ENCODE data around the gene POLR3B. TPM values are rescaled to one million over a fixed set of nuclear protein-coding genes. Genes with fewer than 3 reads are reported as not detected.

POLR3B gene
- polyA plus RNA-seq, 1 donor: 6.5 TPM

DNA sequence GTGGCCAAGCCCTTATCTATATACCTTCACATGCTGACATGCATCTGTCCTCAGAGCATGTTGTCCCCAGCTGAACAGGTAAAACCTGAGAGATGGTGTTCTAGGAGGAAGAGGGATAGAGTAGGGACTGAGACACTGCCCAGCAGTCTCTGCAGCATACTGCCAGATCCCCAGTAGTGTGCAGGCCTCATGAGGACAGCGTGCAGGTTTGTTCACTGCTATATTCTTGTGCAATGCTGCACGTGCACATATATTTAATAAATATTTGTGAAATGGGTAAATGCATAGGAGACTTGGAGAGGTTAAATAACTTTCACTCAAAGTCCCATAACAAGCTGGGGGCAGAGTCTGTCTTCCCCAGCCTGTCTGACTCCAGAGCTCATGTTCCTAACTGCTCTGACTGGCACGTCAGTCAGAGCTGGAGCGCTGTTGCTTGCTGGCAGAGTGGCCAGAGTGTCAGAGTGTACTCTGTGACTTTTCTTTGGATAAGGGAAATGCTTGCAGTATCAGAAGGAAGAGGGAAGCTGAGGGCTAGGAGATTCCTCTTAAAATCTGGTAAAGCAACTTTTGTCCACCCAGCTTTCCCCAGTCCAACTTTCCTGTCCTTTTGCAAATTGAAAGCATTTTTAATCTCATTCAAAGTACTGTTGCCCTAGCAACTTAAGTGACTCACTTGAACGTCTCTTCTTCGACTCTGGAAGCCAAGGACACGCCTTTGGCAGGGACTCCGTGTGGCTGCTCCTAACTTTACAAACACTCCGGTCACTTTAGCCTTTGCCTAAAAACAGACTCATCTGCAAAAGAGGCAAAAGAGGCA is 14.9 kb upstream of the POLR3B start:
- peak overlapping the region; percentile 34 for H3K27ac ChIP-seq (ENCODE audit: low read length)
- H3K4me1 ChIP-seq (ENCODE audit: control insufficient read depth, insufficient read depth, low read length): peaks cover 10% of the 10 kb centered on the region
- no peak overlapping the region for H3K4me3 ChIP-seq (ENCODE audit: low read length)
- peaks cover 14% of the 10 kb centered on the region for H3K36me3 ChIP-seq (ENCODE audit: control insufficient read depth, insufficient read depth, low read length)
- no CpG with 5 or more reads among the region's 9 CpGs for WGBS (ENCODE audit: insufficient coverage, low lambda C conversion rate)
- H3K27me3 ChIP-seq (ENCODE audit: control insufficient read depth, insufficient read depth, low read length): no peaks in the 10 kb centered on the region
- DNase-seq: peak; percentile 42 to 73
- no peaks in the 10 kb centered on the region for H3K9me3 ChIP-seq (ENCODE audit: control insufficient read depth, low read depth, low read length)

- WGBS (ENCODE audit: insufficient coverage, low lambda C conversion rate): no CpG with 5 or more reads among the region's 2 CpGs
- DNase-seq: no peak
- Histone ChIP-seq H3K27ac (ENCODE audit: low read length) (peak overlapping the region; percentile 34), H3K36me3 (ENCODE audit: control insufficient read depth, insufficient read depth, low read length) (peaks cover 14% of the 10 kb centered on the region), H3K4me3 (ENCODE audit: low read length) (no peak overlapping the region), H3K9me3 (ENCODE audit: control insufficient read depth, low read depth, low read length) (no peaks in the 10 kb centered on the region), H3K27me3 (ENCODE audit: control insufficient read depth, insufficient read depth, low read length) (no peaks in the 10 kb centered on the region), H3K4me1 (ENCODE audit: control insufficient read depth, insufficient read depth, low read length) (peaks cover 10% of the 10 kb centered on the region)
These were observed 14.4 kb upstream of the POLR3B start for GRCh38 chr12:106343214-106343528.

DNA sequence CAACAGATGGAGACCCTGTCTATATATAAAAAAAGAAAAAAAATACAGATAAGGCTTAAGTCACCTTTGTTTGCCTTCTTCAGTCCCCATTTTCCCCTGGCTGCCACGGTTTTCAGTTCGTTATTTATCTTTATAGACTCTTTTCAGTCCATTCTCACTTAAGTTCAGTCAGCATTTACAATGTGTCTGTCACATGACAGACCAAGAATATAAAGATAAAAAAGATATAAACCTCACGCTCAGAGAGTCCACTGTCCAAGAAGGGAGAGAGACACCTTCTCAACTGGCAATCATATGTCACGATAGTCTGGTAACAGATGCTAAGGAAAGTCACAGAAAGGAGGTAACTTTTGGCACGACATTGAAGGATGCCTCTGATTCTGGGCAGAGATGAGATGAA is 13.4 kb upstream of the POLR3B start:
- H3K4me3 ChIP-seq (ENCODE audit: low read length): no peak overlapping the region
- 48% methylated on average over 3 of the region's 5 CpGs for WGBS (ENCODE audit: insufficient coverage, low lambda C conversion rate)
- H3K27me3 ChIP-seq (ENCODE audit: control insufficient read depth, insufficient read depth, low read length): no peaks in the 10 kb centered on the region
- peak; percentile 34 to 69 for DNase-seq
- peaks cover 14% of the 10 kb centered on the region for H3K36me3 ChIP-seq (ENCODE audit: control insufficient read depth, insufficient read depth, low read length)
- H3K9me3 ChIP-seq (ENCODE audit: control insufficient read depth, low read depth, low read length): no peaks in the 10 kb centered on the region
- no peak overlapping the region for H3K27ac ChIP-seq (ENCODE audit: low read length)
- H3K4me1 ChIP-seq (ENCODE audit: control insufficient read depth, insufficient read depth, low read length): peaks cover 10% of the 10 kb centered on the region

DNA sequence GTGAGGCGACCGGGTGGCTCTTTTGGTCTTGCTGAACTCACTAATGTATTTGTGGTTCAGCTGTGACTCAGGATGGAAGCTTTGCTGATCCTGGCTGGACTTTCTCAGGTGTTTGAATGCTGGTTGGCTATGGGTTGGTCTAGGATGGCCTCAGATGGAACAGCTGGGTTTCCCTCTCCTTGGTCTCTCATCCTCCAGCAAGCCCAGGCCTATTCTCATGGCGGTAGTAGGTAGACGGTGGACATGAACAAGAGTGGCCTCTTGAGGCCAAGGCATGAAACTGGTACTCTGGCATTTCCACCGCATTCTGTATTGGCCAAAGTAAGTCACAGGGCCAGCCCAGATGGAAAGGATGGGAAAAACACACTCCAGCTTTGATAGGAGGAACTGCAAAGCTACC is 11.8 kb upstream of the POLR3B start:
- H3K27me3 ChIP-seq (ENCODE audit: control insufficient read depth, insufficient read depth, low read length): no peaks in the 10 kb centered on the region
- no peaks in the 10 kb centered on the region for H3K9me3 ChIP-seq (ENCODE audit: control insufficient read depth, low read depth, low read length)
- H3K4me3 ChIP-seq (ENCODE audit: low read length): no peak overlapping the region
- no peak overlapping the region for H3K27ac ChIP-seq (ENCODE audit: low read length)
- peaks cover 16% of the 10 kb centered on the region for H3K36me3 ChIP-seq (ENCODE audit: control insufficient read depth, insufficient read depth, low read length)
- WGBS (ENCODE audit: insufficient coverage, low lambda C conversion rate): no CpG with 5 or more reads among the region's 5 CpGs
- H3K4me1 ChIP-seq (ENCODE audit: control insufficient read depth, insufficient read depth, low read length): peaks cover 10% of the 10 kb centered on the region
- DNase-seq: peak; percentile 55 to 57

DNA sequence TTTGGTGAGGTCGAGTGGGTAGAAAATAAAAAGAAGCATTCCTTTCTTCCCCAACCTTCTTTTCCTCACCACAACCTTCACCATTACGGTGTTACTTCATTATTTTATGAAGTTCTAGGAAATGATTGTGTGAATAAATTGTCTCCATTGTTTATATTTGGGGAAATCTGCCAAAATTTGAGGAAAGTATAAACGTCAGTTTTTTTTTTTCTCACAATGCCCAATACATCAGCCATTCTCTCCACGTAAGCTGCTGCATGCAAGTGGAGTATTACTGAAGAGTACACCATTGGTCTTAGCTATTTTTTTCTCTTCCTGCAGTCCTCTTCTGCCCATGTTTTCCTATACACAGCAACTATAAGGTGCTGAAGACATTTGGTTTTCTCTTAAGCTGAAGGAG is 9.1 kb upstream of the POLR3B start:
- Histone ChIP-seq H3K27me3 (ENCODE audit: control insufficient read depth, insufficient read depth, low read length) (peaks cover 3% of the 10 kb centered on the region), H3K36me3 (ENCODE audit: control insufficient read depth, insufficient read depth, low read length) (peaks cover 11% of the 10 kb centered on the region), H3K27ac (ENCODE audit: low read length) (no peak overlapping the region), H3K9me3 (ENCODE audit: control insufficient read depth, low read depth, low read length) (no peaks in the 10 kb centered on the region), H3K4me3 (ENCODE audit: low read length) (no peak overlapping the region), H3K4me1 (ENCODE audit: control insufficient read depth, insufficient read depth, low read length) (no peaks in the 10 kb centered on the region)
- WGBS (ENCODE audit: insufficient coverage, low lambda C conversion rate): 75% methylated on average over 2 of the region's 4 CpGs
- no peak for DNase-seq

GRCh38 chr12:106353175-106353574 is 4.4 kb upstream of the POLR3B start:
- DNase-seq: no peak
- no peak overlapping the region for H3K4me3 ChIP-seq (ENCODE audit: low read length)
- no peaks in the 10 kb centered on the region for H3K9me3 ChIP-seq (ENCODE audit: control insufficient read depth, low read depth, low read length)
- H3K27me3 ChIP-seq (ENCODE audit: control insufficient read depth, insufficient read depth, low read length): peaks cover 3% of the 10 kb centered on the region
- peaks cover 2% of the 10 kb centered on the region for H3K36me3 ChIP-seq (ENCODE audit: control insufficient read depth, insufficient read depth, low read length)
- 80% methylated on average over 1 of the region's 6 CpGs for WGBS (ENCODE audit: insufficient coverage, low lambda C conversion rate)
- peaks cover 4% of the 10 kb centered on the region for H3K4me1 ChIP-seq (ENCODE audit: control insufficient read depth, insufficient read depth, low read length)
- no peak overlapping the region for H3K27ac ChIP-seq (ENCODE audit: low read length)

GRCh38 chr12:106358396-106359241 is 1.1 kb downstream of the POLR3B start:
- no peaks in the 10 kb centered on the region for H3K36me3 ChIP-seq (ENCODE audit: control insufficient read depth, insufficient read depth, low read length)
- peak in 1 of 2 donors; percentile 34 for DNase-seq
- peak overlapping the region; percentile 77 for H3K4me3 ChIP-seq (ENCODE audit: low read length)
- H3K27me3 ChIP-seq (ENCODE audit: control insufficient read depth, insufficient read depth, low read length): no peaks in the 10 kb centered on the region
- peaks cover 21% of the 10 kb centered on the region for H3K4me1 ChIP-seq (ENCODE audit: control insufficient read depth, insufficient read depth, low read length)
- peak overlapping the region; percentile 96 for H3K27ac ChIP-seq (ENCODE audit: low read length)
- WGBS (ENCODE audit: insufficient coverage, low lambda C conversion rate): 0% methylated on average over 1 of the region's 17 CpGs
- no peaks in the 10 kb centered on the region for H3K9me3 ChIP-seq (ENCODE audit: control insufficient read depth, low read depth, low read length)

DNA sequence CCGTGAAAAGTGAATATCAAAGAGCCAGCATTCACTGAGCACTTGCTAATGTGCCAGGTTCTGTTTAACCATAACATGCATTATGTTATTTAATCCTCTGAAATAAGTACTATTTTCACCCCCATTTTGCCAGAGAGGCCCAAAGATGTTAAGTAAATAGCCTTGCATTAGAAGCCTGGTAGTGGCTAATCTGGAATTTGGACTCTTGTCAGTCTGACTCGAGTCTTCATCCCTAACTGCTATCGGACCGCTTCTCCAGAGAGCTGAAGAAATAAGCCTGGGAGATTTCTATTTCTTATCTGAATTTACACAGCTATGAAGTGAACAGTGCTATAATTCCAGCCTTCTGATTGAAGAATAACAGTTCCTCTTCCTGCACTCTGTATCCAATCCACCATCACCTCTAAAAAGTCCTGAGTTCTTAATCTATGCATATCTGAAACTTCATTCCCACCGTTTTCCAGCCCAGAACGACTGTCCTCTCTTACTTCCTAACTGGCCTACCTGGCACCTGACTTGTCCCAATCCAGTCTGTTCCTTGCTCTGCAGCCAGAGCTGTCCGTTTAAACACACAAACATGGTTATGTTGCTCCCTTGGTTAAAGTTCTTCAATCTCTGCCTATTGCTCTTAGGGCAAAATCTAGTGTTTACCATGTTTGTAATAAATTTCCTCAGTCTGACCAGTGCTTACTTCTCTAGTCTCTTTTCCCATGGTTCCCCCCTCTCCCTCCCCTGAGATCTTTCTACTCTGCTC is 2.3 kb downstream of the POLR3B start:
- Histone ChIP-seq H3K9me3 (ENCODE audit: control insufficient read depth, low read depth, low read length) (no peaks in the 10 kb centered on the region), H3K4me1 (ENCODE audit: control insufficient read depth, insufficient read depth, low read length) (peaks cover 21% of the 10 kb centered on the region), H3K27ac (ENCODE audit: low read length) (no peak overlapping the region), H3K36me3 (ENCODE audit: control insufficient read depth, insufficient read depth, low read length) (no peaks in the 10 kb centered on the region), H3K27me3 (ENCODE audit: control insufficient read depth, insufficient read depth, low read length) (no peaks in the 10 kb centered on the region), H3K4me3 (ENCODE audit: low read length) (no peak overlapping the region)
- DNase-seq: peak in 1 of 2 donors; percentile 22
- WGBS (ENCODE audit: insufficient coverage, low lambda C conversion rate): no CpG with 5 or more reads among the region's 7 CpGs

GRCh38 chr12:106360400-106360994 is 2.9 kb downstream of the POLR3B start:
- Histone ChIP-seq H3K27me3 (ENCODE audit: control insufficient read depth, insufficient read depth, low read length) (no peaks in the 10 kb centered on the region), H3K9me3 (ENCODE audit: control insufficient read depth, low read depth, low read length) (no peaks in the 10 kb centered on the region), H3K4me1 (ENCODE audit: control insufficient read depth, insufficient read depth, low read length) (peaks cover 21% of the 10 kb centered on the region), H3K4me3 (ENCODE audit: low read length) (no peak overlapping the region), H3K36me3 (ENCODE audit: control insufficient read depth, insufficient read depth, low read length) (no peaks in the 10 kb centered on the region), H3K27ac (ENCODE audit: low read length) (no peak overlapping the region)
- WGBS (ENCODE audit: insufficient coverage, low lambda C conversion rate): 100% methylated on average over 1 of the region's 5 CpGs
- no peak for DNase-seq

DNA sequence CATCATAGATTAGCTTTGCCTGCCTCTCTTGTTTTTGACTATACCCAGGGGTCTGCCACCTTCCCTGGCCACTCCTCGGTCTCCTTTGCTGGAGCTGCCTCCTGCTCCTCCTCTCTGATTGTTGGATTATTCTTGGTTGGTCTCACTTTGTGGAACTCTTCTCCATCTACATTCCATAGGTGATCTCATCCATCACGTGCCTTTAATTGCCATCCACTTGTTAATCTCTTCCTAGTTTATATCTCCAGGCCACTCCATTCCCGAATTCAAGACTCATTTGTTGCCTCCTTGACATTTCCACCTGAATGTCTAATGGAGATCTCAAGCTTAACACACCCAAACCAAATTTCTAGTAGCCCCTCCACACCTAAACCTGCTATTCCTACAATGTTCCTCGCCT is 5.4 kb downstream of the POLR3B start:
- Histone ChIP-seq H3K27me3 (ENCODE audit: control insufficient read depth, insufficient read depth, low read length) (no peaks in the 10 kb centered on the region), H3K36me3 (ENCODE audit: control insufficient read depth, insufficient read depth, low read length) (peaks cover under 1% of the 10 kb centered on the region), H3K4me3 (ENCODE audit: low read length) (no peak overlapping the region), H3K9me3 (ENCODE audit: control insufficient read depth, low read depth, low read length) (no peaks in the 10 kb centered on the region), H3K4me1 (ENCODE audit: control insufficient read depth, insufficient read depth, low read length) (peaks cover 16% of the 10 kb centered on the region), H3K27ac (ENCODE audit: low read length) (no peak overlapping the region)
- DNase-seq: no peak
- 100% methylated on average over 1 of the region's 4 CpGs for WGBS (ENCODE audit: insufficient coverage, low lambda C conversion rate)
